WERI-Rb-1 (cell line): ENCODE data around the gene EMP3.
"Not testable (repeated sequence)": the region's sequence is repeated elsewhere in the genome, so short reads cannot be mapped to it uniquely, and the experiment has no call there.

Experiments used
- DNase-seq: peaks from one replicate; pipeline ENCODE4 v3.0.0-alpha.2; 2020
- H3K27ac ChIP-seq: fragments of 250-450 bp; sonication (Bioruptor Pico); 2 replicates; pipeline ENCODE4 v1.5.1; 2020; ENCODE audit warnings: mild to moderate bottlenecking, moderate library complexity
- H3K27me3 ChIP-seq: fragments of 250-450 bp; sonication (Bioruptor Pico); 2 replicates; pipeline ENCODE4 v1.5.1; 2021; ENCODE audit warnings: mild to moderate bottlenecking, low read depth, moderate library complexity; ENCODE audit not compliant: insufficient read depth, severe bottlenecking
- H3K36me3 ChIP-seq: fragments of 250-450 bp; sonication (Bioruptor Pico); 2 replicates; pipeline ENCODE4 v1.5.1; 2020; ENCODE audit warnings: mild to moderate bottlenecking, moderate library complexity
- H3K4me3 ChIP-seq: 2 replicates; pipeline ENCODE4 v1.5.1; 2011; ENCODE audit warnings: low read depth, mild to moderate bottlenecking, control low read depth, low read length
- H3K9me3 ChIP-seq: fragments of 250-450 bp; sonication (Bioruptor Pico); 2 replicates; pipeline ENCODE4 v1.5.1; 2021; ENCODE audit warnings: mild to moderate bottlenecking, moderate library complexity; ENCODE audit not compliant: severe bottlenecking
- CTCF ChIP-seq: IDR thresholded peaks from 2 replicates; pipeline ENCODE4 v1.5.1; 2011; ENCODE audit warnings: low read depth, mild to moderate bottlenecking, control low read depth, inconsistent platforms, low read length

EMP3 gene

GRCh38 chr19:48368936-48369335, 43.6 kb downstream of the EMP3 start:
- no peak for TF ChIP-seq CTCF
- Histone ChIP-seq H3K27me3 (no peaks in the 10 kb centered on the region), H3K4me3 (peak overlapping the region; percentile 32), H3K9me3 (peaks cover 7% of the 10 kb centered on the region), H3K27ac (peak overlapping the region; percentile 97), H3K36me3 (no peaks in the 10 kb centered on the region)
- DNase-seq = peak; percentile 92

GRCh38 chr19:48370955-48371354, 45.6 kb downstream of the EMP3 start:
- Histone ChIP-seq H3K27me3 (no peaks in the 10 kb centered on the region), H3K9me3 (no peaks in the 10 kb centered on the region), H3K36me3 (no peaks in the 10 kb centered on the region), H3K4me3 (no peak overlapping the region), H3K27ac (peak overlapping the region; percentile 97)
- DNase-seq = no peak
- TF ChIP-seq CTCF = no peak

GRCh38 chr19:48371367-48371766, 46.0 kb downstream of the EMP3 start:
- Histone ChIP-seq H3K27me3 (no peaks in the 10 kb centered on the region), H3K27ac (peak overlapping the region; percentile 97), H3K9me3 (no peaks in the 10 kb centered on the region), H3K4me3 (no peak overlapping the region), H3K36me3 (no peaks in the 10 kb centered on the region)
- no peak for TF ChIP-seq CTCF
- no peak for DNase-seq

- H3K27ac ChIP-seq = peak overlapping the region; percentile 97
- not testable (repeated sequence) for H3K36me3 ChIP-seq, H3K27me3 ChIP-seq, H3K4me3 ChIP-seq, DNase-seq, H3K9me3 ChIP-seq
These were observed 46.4 kb downstream of the EMP3 start for GRCh38 chr19:48371771-48372170.

- no peak for TF ChIP-seq CTCF
- DNase-seq = no peak
- Histone ChIP-seq H3K36me3 (no peaks in the 10 kb centered on the region), H3K27ac (peak overlapping the region; percentile 41), H3K27me3 (no peaks in the 10 kb centered on the region), H3K4me3 (no peak overlapping the region), H3K9me3 (no peaks in the 10 kb centered on the region)
These were observed 47.6 kb downstream of the EMP3 start for GRCh38 chr19:48372904-48373303.

- no peaks in the 10 kb centered on the region for H3K27me3 ChIP-seq
- no peaks in the 10 kb centered on the region for H3K9me3 ChIP-seq
- no peak overlapping the region for H3K4me3 ChIP-seq
- no peaks in the 10 kb centered on the region; the same call in 1 of the 2 replicates for H3K36me3 ChIP-seq
- TF ChIP-seq CTCF = no peak
- no peak for DNase-seq
- peak overlapping the region; percentile 41; the same call in 1 of the 2 replicates for H3K27ac ChIP-seq
These were observed 48.2 kb downstream of the EMP3 start for GRCh38 chr19:48373567-48373966.
